A673 (cell line): ENCODE results near the gene DSE.

Experiments
- CTCF ChIP-seq: fragments of 300-800, 200-600 bp; sonication (generic); conservative IDR thresholded peaks from 2 replicates; pipeline ENCODE4 v1.5.1; 2017; ENCODE audit warnings: low read depth, mild to moderate bottlenecking, antibody characterized with exemption, low read length, moderate library complexity, mixed read lengths
- EZH2 ChIP-seq: fragments of 200-600 bp; sonication (generic); IDR thresholded peaks from 2 replicates; pipeline ENCODE4 v1.6.1; 2017; ENCODE audit warnings: borderline replicate concordance, low read depth, mild to moderate bottlenecking, mixed read lengths, antibody characterized with exemption, low read length; ENCODE audit not compliant: poor library complexity, severe bottlenecking

GRCh38 chr6:116370760-116371119 is at the start of gene DSE:
- TF ChIP-seq CTCF = no peak
- no peak for TF ChIP-seq EZH2
